Measurements from ENCODE around the gene IL20RA.

Gene IL20RA

DNA sequence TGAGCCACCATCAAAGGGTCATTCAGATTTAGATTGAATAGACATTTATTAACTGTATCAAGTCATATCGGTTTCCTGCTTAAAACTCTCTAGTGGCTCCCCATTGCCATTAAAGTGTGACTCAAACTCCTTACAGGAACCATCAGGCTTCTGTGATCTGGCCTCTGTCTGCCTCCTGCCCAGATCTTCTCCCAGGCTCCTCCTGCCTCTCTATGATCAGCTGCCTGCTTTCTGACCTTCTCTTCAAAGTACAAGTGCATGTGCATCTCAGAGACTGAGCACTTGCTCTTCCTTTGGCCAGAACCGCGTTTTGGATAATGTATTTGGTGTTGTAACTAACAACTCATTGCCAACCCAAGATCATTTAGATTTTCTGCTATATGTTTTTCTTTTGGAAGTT, 52.7 kb downstream of the IL20RA start:
- H3K9ac ChIP-seq (ENCODE audit: low read depth in 1 of 2, low read length in 2 of 2): no peak overlapping the region
- H3K27me3 ChIP-seq (ENCODE audit: control insufficient read depth in 2 of 2, insufficient read depth in 2 of 2, low read length in 2 of 2): peaks cover 4 to 20% of the 10 kb centered on the region in 2 donors
- peaks cover 2 to 5% of the 10 kb centered on the region in 2 donors for H3K4me1 ChIP-seq (ENCODE audit: control insufficient read depth in 2 of 2, insufficient read depth in 2 of 2, low read length in 2 of 2)
- H3K36me3 ChIP-seq (ENCODE audit: control insufficient read depth in 2 of 2, insufficient read depth in 2 of 2, low read length in 2 of 2): no peaks in the 10 kb centered on the region
- no peak overlapping the region for H3K27ac ChIP-seq (ENCODE audit: low read depth in 2 of 2, low read length in 2 of 2)
- H3K4me3 ChIP-seq (ENCODE audit: low read length in 2 of 2): no peak overlapping the region
- no peaks in the 10 kb centered on the region for H3K9me3 ChIP-seq (ENCODE audit: control insufficient read depth in 2 of 2, low read length in 2 of 2)

DNA sequence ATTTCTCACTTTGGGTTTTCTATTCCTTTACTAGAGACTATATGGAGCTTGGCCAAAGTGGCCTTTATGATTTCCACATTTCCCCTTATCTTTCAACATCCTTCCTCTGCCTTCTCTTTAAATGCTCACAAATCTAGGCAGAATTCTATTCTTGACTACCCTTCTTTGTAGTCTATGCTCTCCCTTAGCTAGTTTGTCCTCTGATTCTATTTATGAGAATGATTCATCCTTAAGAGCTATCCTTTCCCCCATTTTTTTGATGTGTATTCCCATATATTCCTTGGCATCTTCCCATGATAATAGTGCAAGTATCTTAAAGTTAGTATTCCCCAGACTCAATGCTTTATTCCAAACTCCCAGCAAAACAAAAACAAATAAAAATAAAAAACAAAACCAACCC, 53.1 kb downstream of the IL20RA start:
- Histone ChIP-seq H3K27ac (ENCODE audit: low read depth in 2 of 2, low read length in 2 of 2) (no peak overlapping the region), H3K36me3 (ENCODE audit: control insufficient read depth in 2 of 2, insufficient read depth in 2 of 2, low read length in 2 of 2) (no peaks in the 10 kb centered on the region), H3K4me1 (ENCODE audit: control insufficient read depth in 2 of 2, insufficient read depth in 2 of 2, low read length in 2 of 2) (peaks cover 2 to 5% of the 10 kb centered on the region in 2 donors), H3K9ac (ENCODE audit: low read depth in 1 of 2, low read length in 2 of 2) (no peak overlapping the region), H3K4me3 (ENCODE audit: low read length in 2 of 2) (no peak overlapping the region), H3K9me3 (ENCODE audit: control insufficient read depth in 2 of 2, low read length in 2 of 2) (no peaks in the 10 kb centered on the region), H3K27me3 (ENCODE audit: control insufficient read depth in 2 of 2, insufficient read depth in 2 of 2, low read length in 2 of 2) (peaks cover 4 to 20% of the 10 kb centered on the region in 2 donors)

DNA sequence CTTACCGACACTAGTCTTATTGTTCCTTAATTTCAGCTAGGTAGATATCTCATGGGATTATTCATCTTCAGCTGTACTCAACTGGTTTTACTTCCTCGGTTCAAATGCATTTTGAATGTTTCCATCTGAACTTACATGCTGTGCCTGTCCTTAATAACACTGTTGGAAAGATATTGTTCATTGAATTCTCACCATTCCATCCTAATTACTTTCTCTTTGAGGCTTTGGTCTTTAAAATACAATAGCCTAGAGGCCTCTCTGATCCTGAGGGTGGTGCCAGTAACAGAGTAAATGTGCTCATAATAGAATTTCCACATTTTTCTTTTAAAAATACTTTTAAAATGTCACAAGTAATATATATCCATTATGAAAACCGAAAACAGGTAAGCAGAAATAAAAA, 54.0 kb downstream of the IL20RA start:
- H3K27me3 ChIP-seq (ENCODE audit: control insufficient read depth in 2 of 2, insufficient read depth in 2 of 2, low read length in 2 of 2): peaks cover 4 to 20% of the 10 kb centered on the region in 2 donors
- H3K27ac ChIP-seq (ENCODE audit: low read depth in 2 of 2, low read length in 2 of 2): no peak overlapping the region

DNA sequence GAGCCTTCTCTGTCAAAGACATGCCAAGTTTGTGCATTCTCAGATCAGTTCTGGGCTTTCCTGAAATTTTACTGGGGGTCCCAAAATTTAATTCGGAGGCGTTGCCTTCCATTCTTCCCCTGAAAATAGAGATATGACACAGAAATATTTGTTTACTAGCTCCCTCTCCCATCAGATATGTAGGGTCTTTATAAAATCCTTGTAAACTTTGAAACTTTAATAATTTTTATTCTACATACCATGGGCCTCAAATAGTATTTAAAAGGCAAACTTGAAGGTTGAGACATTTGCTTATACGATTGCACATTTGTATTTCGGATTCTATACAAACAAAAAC, 54.6 kb downstream of the IL20RA start:
- no peaks in the 10 kb centered on the region for H3K9me3 ChIP-seq (ENCODE audit: control insufficient read depth in 2 of 2, low read length in 2 of 2)
- peaks cover 4 to 20% of the 10 kb centered on the region in 2 donors for H3K27me3 ChIP-seq (ENCODE audit: control insufficient read depth in 2 of 2, insufficient read depth in 2 of 2, low read length in 2 of 2)
- no peak overlapping the region for H3K9ac ChIP-seq (ENCODE audit: low read depth in 1 of 2, low read length in 2 of 2)
- no peaks in the 10 kb centered on the region for H3K36me3 ChIP-seq (ENCODE audit: control insufficient read depth in 2 of 2, insufficient read depth in 2 of 2, low read length in 2 of 2)
- peak overlapping the region; percentile 55 to 70 for H3K4me3 ChIP-seq (ENCODE audit: low read length in 2 of 2)
- peaks cover 2 to 5% of the 10 kb centered on the region in 2 donors for H3K4me1 ChIP-seq (ENCODE audit: control insufficient read depth in 2 of 2, insufficient read depth in 2 of 2, low read length in 2 of 2)
- H3K27ac ChIP-seq (ENCODE audit: low read depth in 2 of 2, low read length in 2 of 2): no peak overlapping the region

More for the DNA sequence above, 54.0 kb downstream of the IL20RA start:
- Histone ChIP-seq H3K4me1 (ENCODE audit: control insufficient read depth in 2 of 2, insufficient read depth in 2 of 2, low read length in 2 of 2) (peaks cover 2 to 5% of the 10 kb centered on the region in 2 donors), H3K9ac (ENCODE audit: low read depth in 1 of 2, low read length in 2 of 2) (no peak overlapping the region), H3K4me3 (ENCODE audit: low read length in 2 of 2) (no peak overlapping the region), H3K9me3 (ENCODE audit: control insufficient read depth in 2 of 2, low read length in 2 of 2) (no peaks in the 10 kb centered on the region), H3K36me3 (ENCODE audit: control insufficient read depth in 2 of 2, insufficient read depth in 2 of 2, low read length in 2 of 2) (no peaks in the 10 kb centered on the region)

DNA sequence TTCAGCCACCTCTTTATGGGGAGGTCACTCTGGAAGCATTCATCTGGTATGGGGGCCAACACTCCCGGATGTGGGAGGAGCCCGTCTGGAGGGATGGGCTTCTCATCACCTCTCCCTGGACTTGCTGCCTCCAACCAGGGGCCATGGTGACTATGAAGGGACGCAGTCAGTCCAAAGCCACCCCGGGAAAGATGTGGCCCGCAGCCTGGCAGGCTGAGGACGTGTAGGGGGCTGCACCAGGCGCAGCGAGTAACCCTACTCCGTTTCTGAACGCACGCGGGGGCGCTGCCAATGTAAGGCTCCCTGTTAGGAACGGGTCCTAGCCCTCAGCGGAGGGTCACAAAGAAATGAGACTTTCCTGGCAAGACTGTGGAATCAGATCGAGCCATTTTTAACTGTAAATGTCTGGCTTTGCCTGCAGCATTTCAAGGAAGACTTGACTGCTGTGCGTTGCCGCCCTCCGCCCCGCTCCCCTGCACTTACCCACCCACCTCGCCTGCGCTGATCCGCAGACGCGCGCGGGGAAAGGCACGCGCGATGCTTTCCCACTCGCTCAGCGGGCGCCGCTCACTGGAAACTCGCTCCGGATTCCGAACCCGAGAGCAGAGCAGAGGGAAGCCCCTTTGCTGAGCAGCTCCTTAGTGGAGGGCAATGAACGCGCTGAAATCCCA, 55.1 kb downstream of the IL20RA start:
- Histone ChIP-seq H3K27me3 (ENCODE audit: control insufficient read depth in 2 of 2, insufficient read depth in 2 of 2, low read length in 2 of 2) (peaks cover 4 to 20% of the 10 kb centered on the region in 2 donors), H3K36me3 (ENCODE audit: control insufficient read depth in 2 of 2, insufficient read depth in 2 of 2, low read length in 2 of 2) (no peaks in the 10 kb centered on the region), H3K9ac (ENCODE audit: low read depth in 1 of 2, low read length in 2 of 2) (no peak overlapping the region), H3K27ac (ENCODE audit: low read depth in 2 of 2, low read length in 2 of 2) (no peak overlapping the region), H3K4me1 (ENCODE audit: control insufficient read depth in 2 of 2, insufficient read depth in 2 of 2, low read length in 2 of 2) (peaks cover 2 to 5% of the 10 kb centered on the region in 2 donors), H3K4me3 (ENCODE audit: low read length in 2 of 2) (peak overlapping the region; percentile 55 to 70), H3K9me3 (ENCODE audit: control insufficient read depth in 2 of 2, low read length in 2 of 2) (no peaks in the 10 kb centered on the region)

DNA sequence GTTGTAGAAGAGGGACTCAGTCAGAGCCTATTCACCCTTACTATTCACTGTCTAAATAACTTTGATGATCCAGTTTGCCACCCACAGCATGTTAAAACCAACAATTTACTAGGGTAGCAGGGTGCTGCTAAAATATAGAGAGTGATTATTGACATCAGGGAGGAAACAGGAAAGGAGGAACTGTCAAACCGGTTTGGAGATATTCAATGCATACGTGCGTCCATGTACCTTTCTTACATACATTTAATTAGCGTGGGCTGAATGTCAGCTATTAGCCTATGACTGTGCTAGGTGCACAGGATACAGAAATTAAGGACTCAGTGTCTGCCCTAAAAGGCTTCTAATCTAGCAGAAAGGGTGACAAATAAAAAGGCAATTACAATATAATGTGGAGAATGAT, 57.2 kb downstream of the IL20RA start:
- peaks cover 4 to 20% of the 10 kb centered on the region in 2 donors for H3K27me3 ChIP-seq (ENCODE audit: control insufficient read depth in 2 of 2, insufficient read depth in 2 of 2, low read length in 2 of 2)

DNA sequence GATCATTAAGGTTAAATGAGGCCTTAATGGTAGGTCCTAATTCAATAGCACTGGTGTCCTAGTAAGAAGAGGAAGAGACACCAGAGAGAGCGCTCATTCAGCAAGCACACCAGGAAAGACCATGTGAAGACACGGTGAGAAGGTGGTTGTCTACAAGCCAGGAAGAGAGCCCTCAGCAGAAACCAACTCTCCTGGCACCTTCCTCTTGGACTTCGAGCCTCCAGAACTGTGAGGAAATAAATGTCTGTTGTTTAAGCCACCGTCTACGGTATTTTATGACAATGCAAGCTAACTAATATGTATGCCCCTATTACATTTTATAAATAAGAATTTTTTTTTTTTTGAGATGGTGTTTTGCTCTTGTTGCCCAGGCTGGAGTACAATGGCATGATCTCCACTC, 59.3 kb downstream of the IL20RA start:
- peaks cover 2 to 5% of the 10 kb centered on the region in 2 donors for H3K4me1 ChIP-seq (ENCODE audit: control insufficient read depth in 2 of 2, insufficient read depth in 2 of 2, low read length in 2 of 2)
- H3K27ac ChIP-seq (ENCODE audit: low read depth in 2 of 2, low read length in 2 of 2): no peak overlapping the region
- no peaks in the 10 kb centered on the region for H3K9me3 ChIP-seq (ENCODE audit: control insufficient read depth in 2 of 2, low read length in 2 of 2)
- H3K36me3 ChIP-seq (ENCODE audit: control insufficient read depth in 2 of 2, insufficient read depth in 2 of 2, low read length in 2 of 2): no peaks in the 10 kb centered on the region
- H3K27me3 ChIP-seq (ENCODE audit: control insufficient read depth in 2 of 2, insufficient read depth in 2 of 2, low read length in 2 of 2): peaks cover 4 to 16% of the 10 kb centered on the region in 2 donors
- H3K4me3 ChIP-seq (ENCODE audit: low read length in 2 of 2): no peak overlapping the region
- H3K9ac ChIP-seq (ENCODE audit: low read depth in 1 of 2, low read length in 2 of 2): no peak overlapping the region

More for the DNA sequence above, 57.2 kb downstream of the IL20RA start:
- Histone ChIP-seq H3K4me3 (ENCODE audit: low read length in 2 of 2) (no peak overlapping the region), H3K9me3 (ENCODE audit: control insufficient read depth in 2 of 2, low read length in 2 of 2) (no peaks in the 10 kb centered on the region), H3K27ac (ENCODE audit: low read depth in 2 of 2, low read length in 2 of 2) (no peak overlapping the region), H3K36me3 (ENCODE audit: control insufficient read depth in 2 of 2, insufficient read depth in 2 of 2, low read length in 2 of 2) (no peaks in the 10 kb centered on the region), H3K9ac (ENCODE audit: low read depth in 1 of 2, low read length in 2 of 2) (no peak overlapping the region), H3K4me1 (ENCODE audit: control insufficient read depth in 2 of 2, insufficient read depth in 2 of 2, low read length in 2 of 2) (peaks cover 2 to 5% of the 10 kb centered on the region in 2 donors)

DNA sequence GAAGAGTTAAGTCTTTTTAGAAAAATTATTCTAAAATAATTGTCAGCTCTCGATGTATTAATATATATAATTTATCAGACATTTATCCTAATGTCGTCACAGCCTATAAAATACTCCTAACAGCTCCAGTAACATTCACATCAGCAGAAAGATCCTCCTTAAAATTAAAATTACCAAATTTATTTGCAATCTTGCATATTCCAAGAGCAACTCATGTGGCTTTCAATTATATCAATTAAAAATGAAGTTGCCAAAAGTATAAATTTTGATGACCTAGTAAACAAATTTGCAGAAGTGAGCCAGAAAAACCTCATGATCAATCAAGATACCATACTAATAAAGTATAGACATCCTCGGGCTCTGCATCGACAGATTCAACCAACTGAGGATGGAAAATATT, 60.2 kb downstream of the IL20RA start:
- Histone ChIP-seq H3K4me3 (ENCODE audit: low read length in 2 of 2) (no peak overlapping the region), H3K9ac (ENCODE audit: low read depth in 1 of 2, low read length in 2 of 2) (no peak overlapping the region), H3K9me3 (ENCODE audit: control insufficient read depth in 2 of 2, low read length in 2 of 2) (no peaks in the 10 kb centered on the region), H3K27ac (ENCODE audit: low read depth in 2 of 2, low read length in 2 of 2) (no peak overlapping the region), H3K36me3 (ENCODE audit: control insufficient read depth in 2 of 2, insufficient read depth in 2 of 2, low read length in 2 of 2) (no peaks in the 10 kb centered on the region), H3K4me1 (ENCODE audit: control insufficient read depth in 2 of 2, insufficient read depth in 2 of 2, low read length in 2 of 2) (no peaks in the 10 kb centered on the region), H3K27me3 (ENCODE audit: control insufficient read depth in 2 of 2, insufficient read depth in 2 of 2, low read length in 2 of 2) (peaks cover 4 to 11% of the 10 kb centered on the region in 2 donors)

DNA sequence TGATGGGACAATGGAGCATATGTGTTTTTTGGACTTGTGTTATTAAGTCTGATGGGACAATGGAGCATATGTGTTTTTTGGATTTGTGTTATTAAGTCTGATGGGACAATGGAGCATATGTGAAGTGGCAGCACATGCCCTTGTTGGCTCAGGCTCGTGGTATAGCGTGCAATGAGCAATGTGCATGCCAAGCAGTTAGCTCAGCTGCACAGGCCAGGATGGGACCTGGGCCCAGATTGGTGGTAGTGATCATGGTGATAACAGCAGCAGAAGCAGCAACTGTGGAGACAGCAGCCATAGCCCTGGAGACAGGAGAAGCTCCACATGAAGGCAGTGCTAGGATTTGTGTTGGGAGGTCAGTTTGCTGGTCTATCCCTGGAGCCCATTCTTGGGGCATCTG, 61.1 kb downstream of the IL20RA start:
- H3K36me3 ChIP-seq (ENCODE audit: control insufficient read depth in 2 of 2, insufficient read depth in 2 of 2, low read length in 2 of 2): no peaks in the 10 kb centered on the region
- no peak overlapping the region for H3K4me3 ChIP-seq (ENCODE audit: low read length in 2 of 2)
- no peak overlapping the region for H3K9ac ChIP-seq (ENCODE audit: low read depth in 1 of 2, low read length in 2 of 2)
- no peaks in the 10 kb centered on the region for H3K9me3 ChIP-seq (ENCODE audit: control insufficient read depth in 2 of 2, low read length in 2 of 2)
- peaks cover 4 to 5% of the 10 kb centered on the region in 2 donors for H3K27me3 ChIP-seq (ENCODE audit: control insufficient read depth in 2 of 2, insufficient read depth in 2 of 2, low read length in 2 of 2)
- no peak overlapping the region for H3K27ac ChIP-seq (ENCODE audit: low read depth in 2 of 2, low read length in 2 of 2)
- no peaks in the 10 kb centered on the region for H3K4me1 ChIP-seq (ENCODE audit: control insufficient read depth in 2 of 2, insufficient read depth in 2 of 2, low read length in 2 of 2)

DNA sequence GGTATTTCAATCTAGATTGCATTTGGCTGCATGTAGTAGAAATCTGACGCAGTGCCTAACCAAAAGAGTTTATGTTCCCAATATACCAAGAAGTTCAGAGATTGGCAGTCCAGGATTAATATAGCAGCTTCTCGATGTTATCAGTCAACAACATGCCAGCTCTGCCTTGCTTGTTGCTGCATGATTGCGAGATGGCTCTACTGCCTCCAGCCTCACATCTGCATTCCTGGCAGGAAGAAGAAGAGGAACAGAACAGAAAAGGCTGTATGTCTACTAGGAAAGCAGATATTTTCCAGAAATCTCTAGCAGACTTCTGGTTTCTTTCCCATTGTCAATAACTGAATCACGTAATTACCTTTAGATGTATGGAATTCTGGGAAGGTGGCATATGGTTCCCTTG, 61.8 kb downstream of the IL20RA start:
- H3K27me3 ChIP-seq (ENCODE audit: control insufficient read depth in 2 of 2, insufficient read depth in 2 of 2, low read length in 2 of 2): no peaks in the 10 kb centered on the region
- no peaks in the 10 kb centered on the region for H3K4me1 ChIP-seq (ENCODE audit: control insufficient read depth in 2 of 2, insufficient read depth in 2 of 2, low read length in 2 of 2)
- H3K27ac ChIP-seq (ENCODE audit: low read depth in 2 of 2, low read length in 2 of 2): no peak overlapping the region
- H3K36me3 ChIP-seq (ENCODE audit: control insufficient read depth in 2 of 2, insufficient read depth in 2 of 2, low read length in 2 of 2): no peaks in the 10 kb centered on the region
- H3K9ac ChIP-seq (ENCODE audit: low read depth in 1 of 2, low read length in 2 of 2): no peak overlapping the region
- H3K4me3 ChIP-seq (ENCODE audit: low read length in 2 of 2): no peak overlapping the region
- H3K9me3 ChIP-seq (ENCODE audit: control insufficient read depth in 2 of 2, low read length in 2 of 2): no peaks in the 10 kb centered on the region
